H1 (cell line): ENCODE results near the gene SLITRK4. TPM values are rescaled to one million over a fixed set of nuclear protein-coding genes. Genes with fewer than 3 reads are reported as not detected.

Source experiments
- CTCF ChIA-PET: fragments of 300-600 bp; sonication (Branson Sonifier 250); formaldehyde crosslinking; loops from one replicate; lab custom pipeline; 2021; ENCODE audit not compliant: partially characterized antibody; lab: Charles Lee
- POLR2A ChIA-PET: fragments of 300-600 bp; sonication (Branson Sonifier 250); formaldehyde crosslinking; loops from one replicate; lab custom pipeline; 2021; ENCODE audit warnings: inconsistent platforms; ENCODE audit not compliant: partially characterized antibody; lab: Charles Lee
- DNase-seq, 2 experiments: peaks; one replicate each; pipeline versions ENCODE4 v3.0.0 to v3.0.0-alpha.2; 2010 to 2022; ENCODE audit warnings: low spot score in 2 of 2, low read depth in 1 of 2, mixed read lengths in 1 of 2
- FAIRE-seq: peaks from 2 replicates; lab custom pipeline; 2011; peaks lifted over from hg19 to GRCh38; lab: Jason Lieb, UNC
- H2AFZ ChIP-seq: 2 replicates; pipeline ENCODE4 v1.8.1; 2012; ENCODE audit warnings: low read length, inconsistent platforms
- H2AK5ac ChIP-seq: 2 replicates; pipeline ENCODE4 v1.6.1; 2013; ENCODE audit warnings: low read depth, low read length
- H2BK120ac ChIP-seq: replicated peaks from 2 replicates; pipeline ENCODE3; 2013; ENCODE audit warnings: low read depth, low read length, inconsistent platforms
- H2BK12ac ChIP-seq: 2 replicates; pipeline ENCODE4 v1.6.1; 2013; ENCODE audit warnings: low read depth, low read length
- H2BK15ac ChIP-seq: 2 replicates; pipeline ENCODE4 v1.6.1; 2013; ENCODE audit warnings: low read length
- H2BK20ac ChIP-seq: 2 replicates; pipeline ENCODE4 v1.6.1; 2013; ENCODE audit warnings: low read length
- H2BK5ac ChIP-seq: 2 replicates; pipeline ENCODE4 v1.6.1; 2013; ENCODE audit warnings: low read depth, low read length
- H3K14ac ChIP-seq: 2 replicates; pipeline ENCODE4 v1.6.1; 2013; ENCODE audit warnings: inconsistent platforms; ENCODE audit not compliant: insufficient read length
- H3K18ac ChIP-seq: 2 replicates; pipeline ENCODE4 v1.6.1; 2013; ENCODE audit warnings: low read length; ENCODE audit errors: extremely low read depth
- H3K23ac ChIP-seq: 2 replicates; pipeline ENCODE4 v1.6.1; 2013; ENCODE audit warnings: inconsistent platforms; ENCODE audit not compliant: insufficient read length
- H3K23me2 ChIP-seq: 2 replicates; pipeline ENCODE4 v1.6.1; 2013; ENCODE audit warnings: low read depth, low read length
- H3K27ac ChIP-seq: 2 replicates; pipeline ENCODE4 v1.6.1; 2011; ENCODE audit warnings: low read depth, low read length, inconsistent platforms
- H3K27me3 ChIP-seq, 4 experiments: replicated peaks in 1 of 4; 1 replicate in 1 of 4; 2 replicates in 3 of 4; pipeline versions ENCODE4 v1.6.1 to v1.8.1; 2011 to 2013; ENCODE audit warnings: low read length in 3 of 4, mild to moderate bottlenecking in 3 of 4, inconsistent platforms in 2 of 4, mixed read lengths in 2 of 4, moderate library complexity in 1 of 4; ENCODE audit not compliant: control insufficient read depth in 3 of 4, insufficient read depth in 3 of 4; ENCODE audit errors: extremely low read depth in 1 of 4
- H3K36me3 ChIP-seq, 4 experiments: 2 replicates each; pipeline versions ENCODE4 v1.6.1 to v1.8.1; 2011 to 2013; ENCODE audit warnings: mild to moderate bottlenecking in 4 of 4, low read length in 3 of 4, moderate library complexity in 2 of 4, control low read depth in 1 of 4, inconsistent platforms in 1 of 4; ENCODE audit not compliant: insufficient read depth in 4 of 4, control insufficient read depth in 2 of 4
- H3K4ac ChIP-seq: replicated peaks from 2 replicates; pipeline ENCODE3; 2013; ENCODE audit warnings: low read length, low read depth, mixed read lengths, inconsistent platforms; ENCODE audit not compliant: insufficient read length
- H3K4me1 ChIP-seq, 4 experiments: replicated peaks in 1 of 4; 1 replicate in 1 of 4; 2 replicates in 3 of 4; pipeline versions ENCODE4 v1.6.1 to v1.8.1; 2011 to 2013; ENCODE audit warnings: low read length in 3 of 4, inconsistent platforms in 2 of 4, mixed read lengths in 1 of 4; ENCODE audit not compliant: insufficient read depth in 4 of 4, control insufficient read depth in 3 of 4
- H3K4me2 ChIP-seq, 2 experiments: 2 replicates each; pipeline versions ENCODE4 v1.6.1 to v1.8.1; 2011 to 2013; ENCODE audit warnings: low read depth in 2 of 2, low read length in 2 of 2, control low read depth in 1 of 2, inconsistent platforms in 1 of 2, mild to moderate bottlenecking in 1 of 2; ENCODE audit not compliant: insufficient read depth in 1 of 2
- H3K4me3 ChIP-seq, 4 experiments: fragments of 200-600, 300-600 bp in 1 of 4; sonication (generic), shearing (Covaris generic), sonication (Bioruptor Twin) in 1 of 4; 2 replicates each; pipeline versions ENCODE4 v1.5.1 to v1.8.1; 2011 to 2016; ENCODE audit warnings: low read length in 4 of 4, low read depth in 3 of 4, control low read depth in 2 of 4, inconsistent platforms in 2 of 4, mild to moderate bottlenecking in 2 of 4, mixed read lengths in 1 of 4, moderate library complexity in 1 of 4; ENCODE audit not compliant: insufficient read depth in 2 of 4; ENCODE audit errors: extremely low read depth in 1 of 4
- H3K56ac ChIP-seq: replicated peaks from 2 replicates; pipeline ENCODE3; 2013; ENCODE audit warnings: low read depth, mild to moderate bottlenecking, mixed read lengths, low read length, inconsistent platforms; ENCODE audit not compliant: insufficient read length
- H3K79me1 ChIP-seq: 2 replicates; pipeline ENCODE4 v1.6.1; 2013; ENCODE audit warnings: low read depth, low read length, control low read depth
- H3K79me2 ChIP-seq, 2 experiments: 2 replicates each; pipeline versions ENCODE4 v1.6.1 to v1.8.1; 2012 to 2013; ENCODE audit warnings: low read length in 2 of 2, mild to moderate bottlenecking in 2 of 2, inconsistent platforms in 1 of 2; ENCODE audit not compliant: insufficient read depth in 2 of 2, control insufficient read depth in 1 of 2
- H3K9ac ChIP-seq, 4 experiments: replicated peaks in 1 of 4; 1 replicate in 1 of 4; 2 replicates in 3 of 4; pipeline versions ENCODE4 v1.6.1 to v1.8.1; 2011 to 2013; ENCODE audit warnings: low read depth in 3 of 4, low read length in 3 of 4, control low read depth in 2 of 4, mild to moderate bottlenecking in 2 of 4, moderate library complexity in 2 of 4, inconsistent platforms in 1 of 4; ENCODE audit errors: extremely low read depth in 1 of 4
- H3K9me3 ChIP-seq, 2 experiments: 2 replicates each; pipeline versions ENCODE4 v1.6.1 to v1.8.1; 2012 to 2013; ENCODE audit warnings: mild to moderate bottlenecking in 2 of 2, moderate library complexity in 2 of 2, control low read depth in 1 of 2, inconsistent platforms in 1 of 2, low read depth in 1 of 2, low read length in 1 of 2, mixed read lengths in 1 of 2; ENCODE audit not compliant: insufficient read depth in 2 of 2
- H4K20me1 ChIP-seq, 2 experiments: replicated peaks in 1 of 2; 2 replicates each; pipeline versions ENCODE3 to v1.8.1; 2011 to 2013; ENCODE audit warnings: inconsistent platforms in 2 of 2, low read length in 2 of 2, mild to moderate bottlenecking in 1 of 2; ENCODE audit not compliant: insufficient read depth in 2 of 2, control insufficient read depth in 1 of 2
- H4K5ac ChIP-seq: 2 replicates; pipeline ENCODE4 v1.6.1; 2013; ENCODE audit warnings: low read length, low read depth, mixed read lengths, inconsistent platforms; ENCODE audit not compliant: insufficient read length
- H4K8ac ChIP-seq: 2 replicates; pipeline ENCODE4 v1.8.0; 2013; ENCODE audit warnings: mild to moderate bottlenecking, moderate library complexity, low read length, inconsistent platforms; ENCODE audit not compliant: insufficient read depth; ENCODE audit errors: extremely low read depth
- H4K91ac ChIP-seq: replicated peaks from 2 replicates; pipeline ENCODE3; 2013; ENCODE audit warnings: low read length, mixed read lengths, inconsistent platforms; ENCODE audit not compliant: insufficient read length
- ASH2L ChIP-seq: fragments of 200-600, 300-600 bp; sonication (generic); IDR thresholded peaks from one replicate; pipeline ENCODE4 v1.7.1; 2017; ENCODE audit warnings: low read length
- BRCA1 ChIP-seq: IDR thresholded peaks from 2 replicates; pipeline ENCODE4 v1.6.1; 2012; ENCODE audit warnings: low read depth, low read length, improper control_type of control experiment
- EGR1 ChIP-seq: IDR thresholded peaks from 2 replicates; pipeline ENCODE4 v1.6.1; 2011; ENCODE audit warnings: low read depth, low read length, borderline replicate concordance
- GABPA ChIP-seq: IDR thresholded peaks from 2 replicates; pipeline ENCODE4 v1.6.1; 2011; ENCODE audit warnings: mild to moderate bottlenecking, low read length, moderate library complexity, borderline replicate concordance; ENCODE audit not compliant: insufficient read depth
- KDM4A ChIP-seq: IDR thresholded peaks from one replicate; pipeline ENCODE4 v1.7.1; 2012; ENCODE audit warnings: low read depth, mild to moderate bottlenecking, moderate library complexity, low read length, inconsistent platforms; ENCODE audit not compliant: severe bottlenecking
- PHF8 ChIP-seq: fragments of 200-600 bp; sonication (generic); conservative IDR thresholded peaks from 2 replicates; pipeline ENCODE4 v1.7.1; 2012; ENCODE audit warnings: low read depth, mild to moderate bottlenecking, inconsistent platforms, low read length, moderate library complexity
- POLR2AphosphoS5 ChIP-seq: IDR thresholded peaks from 2 replicates; pipeline ENCODE4 v1.6.1; 2011; ENCODE audit warnings: low read depth, low read length
- RAD21 ChIP-seq, 2 experiments: IDR thresholded peaks in 1 of 2; conservative IDR thresholded peaks in 1 of 2; 2 replicates each; pipeline ENCODE4 v1.6.1; 2011; ENCODE audit warnings: low read depth in 2 of 2, low read length in 2 of 2, improper control_type of control experiment in 1 of 2, inconsistent platforms in 1 of 2, mild to moderate bottlenecking in 1 of 2, moderate library complexity in 1 of 2
- TBP ChIP-seq: IDR thresholded peaks from 2 replicates; pipeline ENCODE4 v1.6.1; 2011; ENCODE audit warnings: low read depth, low read length, improper control_type of control experiment
- WGBS, 2 experiments: shearing (Covaris generic) in 1 of 2; methylation state at CpG; one replicate each; pipeline versions ENCODE4 v1.1.6 to v1.1.7; 2013 to 2015; ENCODE audit warnings: low lambda C conversion rate in 2 of 2, mixed read lengths in 2 of 2, inconsistent platforms in 1 of 2, low coverage in 1 of 2, missing lambda C conversion rate in 1 of 2; ENCODE audit not compliant: insufficient replicate concordance in 2 of 2, insufficient coverage in 1 of 2, insufficient read length in 1 of 2; ENCODE audit errors: extremely low coverage in 1 of 2, missing lambda C conversion rate in 1 of 2; 5-methylcytosine and 5-hydroxymethylcytosine counted together
- polyA plus RNA-seq, 7 experiments: library from polyadenylated mRNA; depleted of rRNA in 3 of 7; stranded (reverse) in 5 of 7; unstranded in 2 of 7; fragments of >200 nt in 5 of 7; fragments of 200-250 nt in 2 of 7; gene quantifications; 1 replicate in 5 of 7; 2 replicates in 1 of 7; 4 replicates in 1 of 7; pipeline versions ENCODE4 v1.2.1 to v1.2.3, GENCODE V29; 2011 to 2013; ENCODE audit warnings: missing spikeins in 2 of 7, mixed read lengths in 2 of 7
- total RNA-seq: library from RNA; stranded (reverse); fragmentation: NEBNext Ultra II Directional; extraction: Animal tissue kit (Norgen Biotek cat#: 25700); gene quantifications from 2 replicates; pipeline ENCODE4 v1.2.1, GENCODE V29; 2021
- TF ChIP-seq, protein P1 (sequence below): IDR thresholded peaks from 2 replicates; pipeline ENCODE4 v1.6.1; 2012; ENCODE audit warnings: inconsistent platforms
- TF ChIP-seq, protein P2 (sequence below), 3 experiments: IDR thresholded peaks; 1 replicate in 2 of 3; 2 replicates in 1 of 3; pipeline versions ENCODE4 v1.5.1 to v1.6.1; 2011; ENCODE audit warnings: low read length in 3 of 3, mild to moderate bottlenecking in 3 of 3, inconsistent platforms in 2 of 3, low read depth in 1 of 3, moderate library complexity in 1 of 3; ENCODE audit not compliant: insufficient read depth in 1 of 3; ENCODE audit errors: control extremely low read depth in 1 of 3

Gene SLITRK4
- total and polyA plus RNA-seq, 2 of the 8 experiments (the other 6 are each of a cell fraction or from before 2014, with no cell fraction given), result 3.1 to 8.2 TPM

GRCh38 chrX:143669395-143669794 is 33.5 kb upstream of the SLITRK4 start:
- H2BK5ac ChIP-seq, result no peak overlapping the region
- H3K27me3 ChIP-seq, result no peaks in the 10 kb centered on the region
- H3K9me3 ChIP-seq, result no peaks in the 10 kb centered on the region
- H3K36me3 ChIP-seq, result no peaks in the 10 kb centered on the region
- H3K4me3 ChIP-seq, result no peak overlapping the region
- H3K23me2 ChIP-seq, result no peaks in the 10 kb centered on the region
- no peak overlapping the region for H3K23ac ChIP-seq
- ChIA-PET POLR2A (no interaction called here), CTCF (interaction anchor here (0.6 to 1.1 kb wide), 6 partner anchors 12 to 552 kb away, joined by 3 to 4 read pairs (median 3); no protein-coding TSS in a partner anchor)
- H3K9ac ChIP-seq, result no peak overlapping the region
- no peaks in the 10 kb centered on the region for H3K79me2 ChIP-seq
- no peak overlapping the region for H2BK12ac ChIP-seq
- H3K4me2 ChIP-seq, result no peak overlapping the region
- no peak overlapping the region for H3K4ac ChIP-seq
- no peak overlapping the region for H3K56ac ChIP-seq
- FAIRE-seq (no peak), DNase-seq (no peak)
- no peak overlapping the region for H4K5ac ChIP-seq
- H4K91ac ChIP-seq, result no peak overlapping the region
- H2AFZ ChIP-seq, result no peak overlapping the region
- H3K14ac ChIP-seq, result no peak overlapping the region
- no peak overlapping the region for H2BK120ac ChIP-seq
- H3K79me1 ChIP-seq, result no peaks in the 10 kb centered on the region
- H3K27ac ChIP-seq, result no peak overlapping the region
- H3K18ac ChIP-seq, result no peak overlapping the region
- no peaks in the 10 kb centered on the region for H4K20me1 ChIP-seq
- no peaks in the 10 kb centered on the region for H3K4me1 ChIP-seq
- no peak overlapping the region for H2BK20ac ChIP-seq
- 36% methylated on average over 5 of the region's 5 CpGs; no CpG with 5 or more reads in 1 of the 2 experiments for WGBS, 2 experiments
- no peak overlapping the region for H2BK15ac ChIP-seq
- no peak overlapping the region for H4K8ac ChIP-seq
- H2AK5ac ChIP-seq, result no peak overlapping the region
- TF ChIP-seq GABPA (no peak), ASH2L (no peak), EGR1 (no peak), KDM4A (no peak), POLR2AphosphoS5 (no peak), RAD21 (IDR thresholded peaks at IDR 0.05 in 1 of 2, conservative IDR thresholded peaks at IDR 0.05 in 1 of 2; ENCODE audit: low read depth in 2 of 2, low read length in 2 of 2) (peak; percentile 21 to 29), PHF8 (no peak), TBP (no peak), BRCA1 (no peak)
- TF ChIP-seq, protein P1, sequence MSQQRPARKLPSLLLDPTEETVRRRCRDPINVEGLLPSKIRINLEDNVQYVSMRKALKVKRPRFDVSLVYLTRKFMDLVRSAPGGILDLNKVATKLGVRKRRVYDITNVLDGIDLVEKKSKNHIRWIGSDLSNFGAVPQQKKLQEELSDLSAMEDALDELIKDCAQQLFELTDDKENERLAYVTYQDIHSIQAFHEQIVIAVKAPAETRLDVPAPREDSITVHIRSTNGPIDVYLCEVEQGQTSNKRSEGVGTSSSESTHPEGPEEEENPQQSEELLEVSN, result no peak
- TF ChIP-seq, protein P2, sequence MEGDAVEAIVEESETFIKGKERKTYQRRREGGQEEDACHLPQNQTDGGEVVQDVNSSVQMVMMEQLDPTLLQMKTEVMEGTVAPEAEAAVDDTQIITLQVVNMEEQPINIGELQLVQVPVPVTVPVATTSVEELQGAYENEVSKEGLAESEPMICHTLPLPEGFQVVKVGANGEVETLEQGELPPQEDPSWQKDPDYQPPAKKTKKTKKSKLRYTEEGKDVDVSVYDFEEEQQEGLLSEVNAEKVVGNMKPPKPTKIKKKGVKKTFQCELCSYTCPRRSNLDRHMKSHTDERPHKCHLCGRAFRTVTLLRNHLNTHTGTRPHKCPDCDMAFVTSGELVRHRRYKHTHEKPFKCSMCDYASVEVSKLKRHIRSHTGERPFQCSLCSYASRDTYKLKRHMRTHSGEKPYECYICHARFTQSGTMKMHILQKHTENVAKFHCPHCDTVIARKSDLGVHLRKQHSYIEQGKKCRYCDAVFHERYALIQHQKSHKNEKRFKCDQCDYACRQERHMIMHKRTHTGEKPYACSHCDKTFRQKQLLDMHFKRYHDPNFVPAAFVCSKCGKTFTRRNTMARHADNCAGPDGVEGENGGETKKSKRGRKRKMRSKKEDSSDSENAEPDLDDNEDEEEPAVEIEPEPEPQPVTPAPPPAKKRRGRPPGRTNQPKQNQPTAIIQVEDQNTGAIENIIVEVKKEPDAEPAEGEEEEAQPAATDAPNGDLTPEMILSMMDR (IDR thresholded peaks at IDR 0.05; ENCODE audit: control extremely low read depth in 1 of 3, insufficient read depth in 1 of 3, low read depth in 1 of 3, low read length in 3 of 3), result peak in 1 of 3 experiments; percentile 20; a peak in 1 of 4 replicates
